GM19328 (cell line): ENCODE data around the gene SPIN1.

Experiments used
- ATAC-seq: cut with Tn5 transposase; IDR thresholded peaks from one replicate; pipeline ENCODE4 v1.9.1; 2021; ENCODE audit warnings: mild to moderate bottlenecking, moderate library complexity; ENCODE audit not compliant: unreplicated experiment

SPIN1 gene

DNA sequence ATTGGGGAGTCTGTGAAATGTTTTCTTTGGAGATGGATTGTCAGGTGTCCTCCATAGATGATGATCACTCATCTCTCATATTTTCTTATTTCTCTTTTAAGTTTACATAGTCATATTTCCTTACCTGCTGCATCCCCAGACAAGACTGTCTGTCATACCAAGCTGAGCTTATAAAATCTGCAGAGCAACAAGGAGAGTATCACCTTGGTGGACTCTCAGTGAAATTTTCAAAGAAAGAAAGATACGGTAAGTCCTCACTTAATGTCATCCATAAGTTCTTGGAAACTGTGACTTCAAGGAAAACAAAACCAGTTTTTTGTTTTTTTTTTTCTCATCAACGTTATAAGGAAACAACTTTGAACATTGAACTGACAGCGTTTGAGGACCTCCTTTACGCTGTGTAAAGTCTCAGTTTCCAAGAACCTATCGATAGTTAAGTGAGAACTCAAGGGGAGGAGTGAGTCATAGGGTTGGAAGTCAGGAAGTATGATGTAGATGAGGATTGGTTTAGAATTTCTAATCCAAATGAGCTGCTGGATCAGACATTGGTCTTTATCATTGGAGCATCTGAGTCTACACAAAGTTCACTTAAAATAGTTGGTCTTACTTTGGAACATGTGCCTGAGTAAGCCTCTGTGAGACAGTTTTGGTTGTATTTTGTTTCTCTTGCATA is 45.5 kb downstream of the SPIN1 start:
- no peak for ATAC-seq

DNA sequence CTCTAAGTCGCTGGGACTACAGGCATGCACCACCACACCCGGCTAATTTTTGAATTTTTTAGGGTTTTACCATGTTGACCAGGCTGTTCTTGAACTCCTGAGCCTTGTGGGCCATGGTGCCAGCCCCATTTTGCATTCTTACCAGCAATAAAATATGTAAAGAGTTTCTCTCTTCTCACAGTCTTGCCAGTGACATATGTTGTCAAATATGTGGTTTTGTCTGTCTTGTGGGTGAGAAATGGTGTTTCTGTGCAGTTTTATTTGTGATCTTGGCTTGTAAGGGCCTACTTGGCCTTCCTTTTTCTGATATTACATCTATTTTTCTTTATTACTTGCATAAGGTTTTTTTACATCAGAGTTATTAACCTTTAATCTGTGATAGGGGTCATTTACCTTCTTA is 47.1 kb downstream of the SPIN1 start:
- no peak for ATAC-seq

DNA sequence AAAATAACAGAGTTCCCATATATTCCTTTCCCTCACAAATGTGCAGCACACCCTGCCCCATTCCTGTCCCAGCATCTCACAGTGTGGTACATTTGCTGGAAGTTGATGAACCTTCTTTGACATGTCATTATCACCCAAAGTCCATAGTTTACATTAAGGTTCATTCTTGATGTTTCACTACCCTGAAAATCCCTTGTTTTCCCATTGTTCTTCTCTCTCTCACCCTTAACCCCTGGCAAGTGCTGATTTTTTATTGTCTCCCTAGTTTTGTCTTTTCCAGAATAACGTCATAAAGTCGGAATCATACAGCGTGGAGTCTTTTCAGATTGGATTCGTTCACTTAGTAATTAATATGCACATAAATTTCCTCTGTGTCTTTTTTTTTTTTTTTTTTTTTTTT is 48.1 kb downstream of the SPIN1 start:
- ATAC-seq, result no peak

DNA sequence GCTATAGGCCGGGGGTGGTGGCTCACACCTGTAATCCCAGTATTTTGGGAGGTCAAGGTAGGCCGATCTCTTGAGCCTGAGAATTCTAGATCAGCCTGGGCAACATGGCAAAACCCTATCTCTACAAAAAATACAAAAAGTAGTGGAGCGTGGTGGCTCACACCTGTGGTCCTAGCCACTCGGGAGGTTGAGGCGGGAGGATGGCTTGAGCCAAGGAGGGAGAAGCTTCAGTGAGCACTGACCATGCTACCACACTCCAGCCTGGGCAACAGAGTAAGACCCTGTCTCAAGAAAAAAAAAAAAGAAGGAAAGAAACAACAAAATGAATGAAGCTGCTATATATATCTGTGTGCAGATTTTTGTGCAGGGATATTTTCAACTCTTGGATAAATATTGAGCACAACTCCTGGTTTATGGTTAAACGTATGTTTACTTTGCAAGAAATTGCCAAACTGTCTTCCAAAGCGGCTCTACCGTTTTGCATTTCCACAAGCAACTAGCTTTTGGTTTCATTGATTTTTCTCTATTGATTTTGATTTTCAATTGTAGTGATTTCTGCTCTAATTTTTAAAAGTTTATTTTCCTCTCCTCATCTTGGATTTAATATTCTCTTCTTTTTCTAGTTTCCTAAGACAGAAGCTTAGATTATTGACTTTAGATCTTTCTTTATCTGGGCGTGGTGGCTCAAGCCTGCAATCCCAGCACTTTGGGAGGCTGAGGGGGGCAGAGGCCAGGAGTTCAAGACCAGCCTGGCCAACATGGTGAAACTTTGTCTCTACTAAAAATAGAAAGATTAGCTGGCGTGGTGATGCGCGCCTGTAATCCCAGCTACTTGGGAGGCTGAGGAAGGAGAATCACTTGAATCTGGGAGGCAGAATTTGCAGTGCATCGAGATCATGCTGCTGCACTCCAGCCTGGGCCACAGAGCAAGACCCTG is 49.2 kb downstream of the SPIN1 start:
- no peak for ATAC-seq

DNA sequence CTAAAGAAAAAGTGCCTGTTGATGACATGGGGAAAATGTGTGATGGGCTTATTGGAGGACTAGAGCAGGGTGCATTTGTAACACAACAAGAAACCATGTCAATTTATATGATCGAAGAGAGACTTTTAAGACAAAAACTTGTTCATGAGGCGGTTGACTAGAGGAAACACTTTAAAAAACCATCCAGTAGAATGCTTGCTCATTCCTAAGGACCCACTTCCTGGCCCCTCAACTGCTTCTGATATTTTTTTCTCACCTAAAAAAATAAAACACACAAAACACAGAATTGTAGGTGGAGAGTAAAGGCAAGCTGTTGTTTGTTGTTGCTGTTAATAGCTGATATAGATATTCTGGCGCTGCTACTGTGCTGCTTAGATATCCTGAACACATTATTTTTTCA is 50.6 kb downstream of the SPIN1 start:
- no peak for ATAC-seq

DNA sequence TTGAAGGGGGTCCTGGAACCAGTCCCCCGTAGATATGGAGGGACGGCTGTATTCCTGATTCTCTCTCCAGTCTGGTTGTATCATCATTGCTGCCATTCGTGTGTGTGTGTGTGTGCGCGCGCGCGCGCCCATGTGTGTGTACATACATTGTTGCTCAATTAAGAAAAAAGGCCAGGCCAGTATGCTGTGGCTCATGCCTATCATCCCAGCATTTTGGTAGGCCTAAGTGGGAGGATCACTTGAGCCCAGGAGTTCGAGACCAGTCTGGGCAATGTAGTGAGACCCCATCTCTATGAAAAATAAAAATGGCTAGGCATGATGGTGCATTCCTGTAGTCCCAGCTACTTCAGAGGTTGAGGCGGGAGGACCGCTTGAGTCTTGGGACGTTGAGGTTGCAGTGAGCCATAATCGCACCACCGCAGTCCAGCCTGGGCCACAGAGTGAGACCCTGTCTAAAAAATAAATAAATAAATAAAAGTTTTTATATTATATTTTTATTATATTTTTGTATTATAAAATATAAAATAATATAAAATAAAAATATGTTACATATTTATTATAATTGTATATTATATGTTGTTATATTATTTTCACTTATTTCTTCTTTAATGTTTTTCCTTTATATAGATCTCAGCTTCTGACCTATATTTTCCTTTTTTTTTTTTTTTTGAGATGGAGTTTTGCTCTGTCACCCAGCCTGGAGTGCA is 53.2 kb downstream of the SPIN1 start:
- ATAC-seq, result no peak

DNA sequence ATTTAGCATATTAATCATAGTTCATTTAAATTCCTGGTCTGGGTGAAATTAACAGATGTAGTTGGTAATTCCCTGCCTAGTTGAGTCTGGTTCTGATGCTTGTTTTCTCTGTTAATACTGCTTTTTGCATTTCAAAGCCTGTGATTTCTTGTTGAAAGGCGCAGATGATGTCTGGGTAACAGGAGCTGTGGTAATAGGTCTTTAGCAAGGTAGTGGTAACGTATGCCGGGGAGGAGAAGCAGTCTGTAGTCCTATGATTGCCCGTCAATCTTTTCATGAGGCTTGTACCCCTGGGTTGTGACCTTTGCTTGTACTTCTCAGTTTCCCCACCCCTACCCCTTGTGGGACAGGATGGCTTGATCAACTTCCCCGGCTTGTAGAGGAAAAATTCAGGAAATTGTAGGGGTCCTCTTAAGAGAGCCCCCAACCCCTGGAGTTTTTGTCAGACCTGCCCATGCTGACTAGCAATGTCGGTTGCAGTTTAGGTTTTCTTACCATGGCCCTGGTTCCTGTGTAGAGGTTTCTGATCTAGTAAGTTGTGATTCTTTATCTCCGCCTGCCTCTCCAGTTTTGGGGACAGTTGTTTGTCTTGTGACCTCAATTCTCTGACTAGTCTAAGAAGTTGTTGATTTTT is 55.4 kb downstream of the SPIN1 start:
- no peak for ATAC-seq

DNA sequence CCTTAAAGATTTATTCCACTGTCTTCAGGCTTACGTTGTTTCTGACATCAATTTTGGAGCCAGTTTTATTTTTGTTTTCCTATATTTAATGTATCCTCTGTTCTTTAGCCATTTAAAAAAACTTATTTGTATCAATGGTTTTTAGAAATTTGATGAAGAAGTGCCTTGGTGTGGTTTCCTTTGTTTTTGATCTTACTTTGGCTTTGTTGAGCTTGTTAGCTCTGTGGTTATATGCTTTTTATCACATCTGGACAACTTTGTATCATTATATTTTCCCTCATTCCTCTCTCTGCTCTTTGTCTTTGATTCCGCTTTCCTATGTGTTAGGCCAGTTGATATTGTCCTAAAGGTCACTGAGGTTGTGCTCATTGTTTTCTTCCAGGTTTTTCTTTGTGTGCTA is 58.5 kb downstream of the SPIN1 start:
- ATAC-seq, result no peak

DNA sequence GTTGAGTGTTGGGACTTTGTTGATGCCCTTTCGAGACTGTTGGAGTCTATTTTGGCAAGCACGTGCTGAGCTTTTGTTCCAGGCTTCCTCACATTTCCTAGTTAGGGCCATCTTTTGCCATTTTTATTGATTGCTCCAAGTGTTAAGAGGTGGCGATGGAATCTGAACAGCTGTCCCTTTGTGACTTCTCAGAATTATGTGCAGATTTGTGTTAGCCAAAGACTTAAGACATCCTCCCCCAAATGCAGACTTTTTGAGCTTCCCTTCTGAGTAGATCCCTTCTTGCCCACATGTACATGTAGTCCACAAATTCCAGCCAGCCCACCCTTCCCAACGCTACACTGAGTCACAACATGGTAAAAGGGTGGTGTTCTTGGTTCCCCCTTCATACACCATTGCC is 59.2 kb downstream of the SPIN1 start:
- ATAC-seq, result no peak

DNA sequence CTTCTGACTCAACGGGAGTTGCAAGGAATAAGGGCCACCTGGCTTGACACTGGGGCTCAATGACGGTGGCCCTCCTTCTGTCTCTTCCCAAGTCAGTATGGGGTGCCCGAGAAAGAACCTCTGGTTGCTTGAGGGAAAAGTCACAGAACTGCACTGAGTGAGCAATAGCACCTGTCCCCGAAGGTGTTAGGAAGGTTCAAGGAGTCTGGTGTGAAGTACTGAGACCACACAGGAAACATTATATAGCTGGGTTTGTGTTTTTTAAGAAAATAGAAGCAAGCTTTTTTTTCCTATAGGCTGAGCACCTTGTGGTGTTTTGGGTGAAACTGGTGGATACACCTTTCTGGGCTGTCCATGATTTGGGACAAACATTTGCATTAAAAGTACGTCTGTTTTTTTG is 62.9 kb downstream of the SPIN1 start:
- no peak for ATAC-seq

DNA sequence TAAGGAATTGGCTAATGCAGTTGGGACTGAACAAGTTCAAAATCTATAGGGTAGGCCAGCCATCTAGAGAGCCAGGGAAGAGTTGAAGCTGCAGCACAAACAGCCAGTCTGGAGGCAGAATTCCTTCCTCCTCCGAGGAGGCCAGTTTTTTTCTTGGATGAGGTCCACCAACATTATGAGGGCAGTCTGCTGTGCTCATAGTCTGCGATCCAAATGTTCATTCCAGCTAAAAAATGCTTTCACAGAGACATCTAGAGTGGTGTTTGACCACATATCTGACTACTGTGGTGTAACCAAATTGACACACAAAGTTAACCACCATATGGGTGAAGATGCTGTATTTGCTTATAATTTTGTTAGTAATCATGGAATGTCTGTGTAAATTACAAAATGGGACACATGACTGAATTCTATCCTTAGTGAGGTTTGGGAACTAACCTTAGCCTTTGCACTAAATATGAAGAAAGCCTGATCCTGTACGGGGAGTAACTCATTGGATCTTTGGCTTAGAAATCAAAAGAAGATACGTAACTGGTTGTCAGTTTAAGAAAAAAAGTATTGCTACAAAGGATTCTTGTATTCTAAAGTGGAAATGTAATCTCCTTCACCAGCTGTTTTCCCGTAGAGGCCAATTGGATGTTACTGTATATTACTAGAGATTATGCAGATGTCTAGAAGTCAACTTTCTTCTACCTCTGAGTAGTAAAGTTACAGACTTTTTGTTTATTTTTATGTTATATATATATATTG is 70.6 kb downstream of the SPIN1 start:
- ATAC-seq, result no peak

DNA sequence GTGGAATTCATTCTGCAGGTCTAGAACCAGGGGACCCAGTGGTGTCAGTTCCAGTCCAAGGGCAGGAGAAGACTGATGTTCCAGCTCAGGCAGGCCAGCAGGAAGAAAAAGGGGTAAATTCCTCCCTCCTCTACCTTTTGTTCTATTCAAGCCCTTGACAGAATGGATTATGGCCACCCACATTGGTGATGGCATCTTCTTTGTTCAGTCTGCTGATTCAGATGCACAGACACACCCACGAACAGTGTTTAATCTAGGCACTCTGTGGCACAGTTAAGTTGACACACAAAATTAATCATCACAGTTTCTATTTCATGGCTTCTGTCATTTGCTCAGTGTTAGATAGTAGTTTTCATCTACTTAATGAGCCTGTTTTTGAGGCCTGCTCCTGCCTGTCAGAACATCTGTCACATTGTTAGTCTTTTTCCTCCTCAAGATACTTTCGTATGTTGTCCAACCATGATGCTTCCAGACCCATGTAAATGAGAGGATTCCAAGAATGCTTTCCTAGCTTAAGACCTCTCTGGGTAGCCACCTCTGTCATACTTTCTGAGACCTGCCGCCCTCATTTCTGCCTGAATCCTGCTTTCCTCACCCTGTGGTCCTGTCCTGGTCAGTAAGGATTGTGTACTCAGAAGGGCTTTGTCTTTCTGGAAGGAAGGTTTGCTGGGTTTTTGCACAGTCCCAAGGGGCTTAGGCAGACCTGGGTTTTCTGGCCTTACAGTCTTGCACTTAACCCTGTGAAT is 72.5 kb downstream of the SPIN1 start:
- no peak for ATAC-seq

DNA sequence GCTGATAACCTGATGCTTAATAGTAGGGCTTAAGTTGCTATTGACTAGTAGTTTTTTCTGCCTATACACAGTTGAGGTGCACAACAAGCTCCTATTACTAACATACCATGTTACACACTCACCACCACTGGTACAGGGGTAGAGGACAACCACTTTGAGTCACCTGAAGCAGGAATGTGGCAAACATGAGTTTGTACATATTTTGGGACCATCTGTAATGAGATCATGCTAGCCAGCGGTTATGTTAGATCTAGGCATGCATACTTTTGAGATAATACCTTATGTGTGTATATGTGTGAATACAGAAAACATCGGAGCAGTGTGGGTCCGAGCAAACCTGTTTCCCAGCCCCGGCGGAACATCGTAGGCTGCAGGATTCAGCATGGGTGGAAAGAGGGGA is 73.9 kb downstream of the SPIN1 start:
- no peak for ATAC-seq

DNA sequence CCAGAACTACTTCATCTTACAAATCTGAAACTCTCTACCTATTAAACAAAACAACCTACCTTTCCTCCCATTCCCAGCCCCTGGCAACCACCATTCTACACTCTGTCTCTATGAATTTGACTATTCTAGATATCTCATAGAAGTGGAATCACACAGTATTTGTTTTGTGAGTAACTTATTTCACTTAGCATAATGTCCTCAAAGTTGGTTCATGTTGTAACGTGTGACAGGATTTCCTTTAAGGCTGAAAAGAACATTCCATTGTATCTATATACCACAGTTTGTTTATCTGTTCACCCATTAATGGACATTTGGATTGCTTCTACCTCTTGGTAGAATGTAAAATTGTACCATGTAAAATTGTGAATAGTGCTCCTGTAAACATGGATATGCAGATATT is 76.6 kb downstream of the SPIN1 start:
- ATAC-seq, result no peak

DNA sequence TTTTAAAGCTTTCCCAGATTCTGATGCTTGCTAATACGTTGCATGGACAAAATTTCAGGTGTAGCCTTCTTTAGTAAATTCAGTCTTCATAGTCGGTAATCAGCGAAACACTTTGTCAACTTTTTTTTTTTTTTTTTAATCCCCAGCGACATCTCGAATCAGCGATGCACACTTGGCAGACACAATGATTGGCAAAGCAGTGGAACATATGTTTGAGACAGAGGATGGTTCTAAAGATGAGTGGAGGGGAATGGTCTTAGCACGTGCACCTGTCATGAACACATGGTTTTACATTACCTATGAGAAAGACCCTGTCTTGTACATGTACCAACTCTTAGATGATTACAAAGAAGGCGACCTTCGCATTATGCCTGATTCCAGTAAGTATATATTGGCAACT is 80.0 kb downstream of the SPIN1 start:
- no peak for ATAC-seq

DNA sequence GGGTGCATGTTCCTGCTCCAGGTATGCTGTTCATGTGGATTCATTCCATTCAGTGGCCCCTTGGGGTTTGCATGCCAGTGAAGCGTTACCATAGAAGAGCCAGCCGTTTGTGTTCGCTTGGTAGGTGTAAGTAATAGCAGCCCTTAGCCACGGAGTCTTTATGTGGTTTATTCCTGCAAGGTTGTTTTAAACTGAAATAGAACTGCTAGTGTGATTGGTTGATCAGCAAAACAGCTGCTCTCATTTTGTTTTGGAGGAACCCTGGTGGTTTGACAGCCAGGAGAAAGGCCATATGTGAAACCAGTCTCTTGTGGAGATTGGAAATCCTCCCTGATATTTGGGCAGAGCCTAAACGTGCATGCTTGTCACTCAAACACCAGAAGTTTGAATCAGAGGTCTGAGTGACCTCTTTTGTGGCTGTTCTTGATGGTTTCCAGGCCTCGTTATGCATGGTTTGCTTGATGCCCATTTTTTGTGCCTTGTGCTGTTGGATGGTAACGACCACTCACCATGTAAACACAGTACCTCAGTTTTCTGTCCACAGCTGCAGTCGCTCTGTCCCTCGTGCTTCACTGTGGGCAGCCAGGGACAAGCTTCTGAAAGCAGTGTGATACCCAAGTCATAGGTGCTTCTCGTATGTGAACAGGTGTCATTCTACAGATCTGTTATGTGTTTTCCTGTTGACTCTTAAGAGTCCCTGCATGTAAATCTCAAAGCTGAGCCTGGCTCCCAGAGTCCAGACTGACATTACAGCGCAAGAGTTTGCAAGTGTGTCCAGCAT is 88.4 kb downstream of the SPIN1 start:
- no peak for ATAC-seq

DNA sequence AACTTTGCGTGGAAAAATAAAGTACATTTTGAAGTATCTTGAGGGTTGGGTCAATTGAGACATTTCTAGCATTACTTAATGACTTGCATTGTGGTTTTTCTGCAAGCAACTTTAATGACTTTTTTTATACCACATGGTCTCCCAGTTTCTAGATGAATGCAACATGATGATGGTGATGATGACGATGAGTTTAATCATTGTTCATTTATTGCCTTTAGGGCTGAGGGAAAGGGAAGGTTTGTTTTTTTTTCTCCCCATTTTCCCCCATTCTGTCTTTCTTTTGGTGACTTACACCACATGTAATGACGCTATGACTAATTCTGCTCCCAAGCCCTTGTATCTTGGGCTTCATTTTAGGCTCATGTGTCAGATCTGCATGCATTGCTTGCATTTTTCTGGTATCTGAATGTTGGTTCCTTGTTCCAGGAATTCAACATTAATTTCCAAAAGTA is 89.1 kb downstream of the SPIN1 start:
- no peak for ATAC-seq

DNA sequence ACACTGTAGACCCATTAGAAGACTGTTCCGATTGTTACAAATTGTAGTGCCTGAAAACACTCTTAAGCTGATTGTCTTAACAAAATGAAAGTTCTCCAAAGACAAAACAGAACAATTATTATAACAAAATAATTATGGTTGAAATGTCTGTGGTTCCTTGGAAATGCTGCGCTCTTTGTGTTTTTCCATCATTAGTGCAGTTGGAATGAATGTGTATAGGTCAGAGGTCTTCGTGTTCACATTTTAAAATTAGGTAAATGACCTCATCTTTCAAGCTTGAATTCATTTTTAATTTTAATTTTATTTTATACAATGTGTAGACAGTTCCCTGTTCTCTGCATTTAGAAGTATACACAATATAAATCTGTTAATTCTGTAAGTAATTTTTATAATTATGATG is 90.0 kb downstream of the SPIN1 start:
- ATAC-seq, result no peak

DNA sequence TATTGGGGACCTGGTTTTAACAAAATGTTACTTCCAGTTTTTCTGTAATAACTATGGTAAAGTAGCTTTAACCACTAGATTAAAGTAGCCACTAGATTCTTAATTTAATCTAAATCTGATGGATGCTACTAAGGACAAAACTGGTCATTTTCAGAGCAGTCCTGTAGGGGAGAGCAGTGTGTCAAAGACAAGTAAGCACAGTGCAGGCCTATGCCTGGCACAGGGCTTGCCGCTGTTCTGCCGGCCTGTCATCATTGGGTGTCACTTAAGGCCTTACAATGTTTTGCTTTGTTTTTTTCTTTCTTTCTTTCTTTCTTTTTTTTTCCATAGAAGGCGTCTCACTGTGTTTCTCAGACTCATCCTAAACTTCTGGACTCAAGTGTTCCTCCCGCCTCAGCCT is 93.7 kb downstream of the SPIN1 start:
- ATAC-seq, result no peak
